NCI-H524 (cell line): ENCODE data around the gene SMURF2.
A peak's percentile ranks its signal among the peaks of the same experiment; 100 is the strongest.

Source experiments
- DNase-seq, 2 experiments: peaks; one replicate each; lab custom pipeline; 2025; lab: John Stamatoyannopoulos, UW

The SMURF2 gene

GRCh38 chr17:64503341-64503740 is 158.8 kb downstream of the SMURF2 start:
- DNase-seq, result no peak

- no peak for DNase-seq
Measured at GRCh38 chr17:64502809-64503208, 159.3 kb downstream of the SMURF2 start.

DNA sequence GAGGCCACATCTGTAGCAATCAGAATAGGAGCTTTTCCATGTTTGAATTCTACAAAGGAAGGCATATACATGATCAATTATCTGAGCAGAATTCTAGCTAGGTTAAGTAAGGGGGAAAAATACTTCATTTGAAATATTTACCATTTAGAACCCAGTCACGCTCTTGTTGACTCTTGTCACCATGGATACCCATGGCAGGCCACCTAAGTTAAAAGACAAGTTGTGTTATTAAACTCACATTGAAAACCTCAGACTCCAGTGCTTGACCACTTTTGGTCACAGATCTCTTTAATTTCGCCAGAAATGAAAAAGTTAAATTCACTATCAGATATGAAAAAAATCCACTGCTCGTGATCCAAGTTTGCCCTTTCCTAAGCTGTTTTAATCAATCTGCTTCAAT is 160.1 kb downstream of the SMURF2 start:
- DNase-seq, result no peak

- DNase-seq, result no peak
Measured at GRCh38 chr17:64500862-64501765, 161.0 kb downstream of the SMURF2 start.

- DNase-seq, result no peak
Measured at GRCh38 chr17:64500487-64500859, 161.6 kb downstream of the SMURF2 start.

- DNase-seq, result no peak
Measured at GRCh38 chr17:64499805-64500486, 162.2 kb downstream of the SMURF2 start.

DNA sequence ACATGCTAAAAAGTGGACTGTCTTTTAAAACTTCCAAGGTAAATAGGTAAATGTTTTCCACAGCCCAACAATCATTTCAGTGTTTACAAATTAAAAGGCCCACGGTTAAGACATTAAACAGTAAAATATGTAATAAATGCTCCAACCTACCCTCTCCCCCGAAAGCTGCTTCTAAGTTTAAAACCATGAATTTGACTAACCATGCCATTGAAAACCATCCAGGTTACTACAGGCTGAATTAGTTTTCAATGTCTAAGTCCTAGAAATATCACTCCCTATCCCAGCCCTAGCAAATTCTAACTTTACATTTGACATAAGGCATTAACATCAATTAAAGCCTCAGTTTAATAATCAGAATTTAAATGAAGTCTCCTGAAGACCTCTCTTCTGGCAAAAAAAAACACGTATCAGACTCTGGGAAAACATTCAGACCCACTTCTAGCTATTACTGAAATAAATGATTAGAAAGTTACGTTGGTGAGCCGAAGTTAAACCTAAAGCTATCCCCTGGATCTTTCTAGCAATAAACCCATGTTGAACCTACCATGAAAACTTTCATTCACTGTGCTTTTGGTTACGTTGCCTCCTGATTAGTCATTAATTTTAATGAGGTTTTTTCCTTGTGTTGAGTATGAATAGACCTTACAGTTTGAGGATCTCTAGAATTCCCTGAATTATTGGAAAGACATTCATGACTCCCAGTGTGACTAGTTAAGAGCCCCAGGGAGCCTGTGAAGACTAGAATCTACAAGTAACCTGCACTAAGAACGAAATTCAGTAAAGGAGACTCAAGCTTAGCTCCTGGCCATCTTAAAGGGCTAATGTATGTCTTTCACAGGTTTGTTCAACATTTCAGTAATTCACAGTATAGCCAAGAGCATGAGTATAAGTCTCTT is 163.6 kb downstream of the SMURF2 start:
- no peak for DNase-seq

DNA sequence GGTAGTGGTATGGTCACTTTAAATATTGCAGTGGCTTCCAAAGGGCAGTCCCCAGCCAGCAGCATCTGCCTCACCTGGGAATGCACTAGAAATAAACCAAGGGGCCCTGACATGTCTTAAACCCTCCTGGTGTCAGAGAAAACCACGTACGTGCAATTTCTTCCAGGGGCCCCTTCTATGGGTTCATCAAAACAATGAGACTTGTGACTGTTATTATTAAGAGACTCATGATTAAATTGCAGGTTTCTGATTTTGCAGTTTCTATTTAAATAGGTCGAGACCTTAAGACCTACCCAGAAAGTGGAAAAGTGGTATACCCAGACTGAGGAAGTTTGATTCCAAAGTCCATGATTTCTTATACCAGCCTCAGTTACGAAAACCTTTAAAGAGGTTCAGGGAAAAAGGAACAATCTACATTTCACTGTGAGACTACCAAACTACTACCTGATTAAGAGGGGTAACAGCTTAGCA is 164.5 kb downstream of the SMURF2 start:
- no peak for DNase-seq

DNA sequence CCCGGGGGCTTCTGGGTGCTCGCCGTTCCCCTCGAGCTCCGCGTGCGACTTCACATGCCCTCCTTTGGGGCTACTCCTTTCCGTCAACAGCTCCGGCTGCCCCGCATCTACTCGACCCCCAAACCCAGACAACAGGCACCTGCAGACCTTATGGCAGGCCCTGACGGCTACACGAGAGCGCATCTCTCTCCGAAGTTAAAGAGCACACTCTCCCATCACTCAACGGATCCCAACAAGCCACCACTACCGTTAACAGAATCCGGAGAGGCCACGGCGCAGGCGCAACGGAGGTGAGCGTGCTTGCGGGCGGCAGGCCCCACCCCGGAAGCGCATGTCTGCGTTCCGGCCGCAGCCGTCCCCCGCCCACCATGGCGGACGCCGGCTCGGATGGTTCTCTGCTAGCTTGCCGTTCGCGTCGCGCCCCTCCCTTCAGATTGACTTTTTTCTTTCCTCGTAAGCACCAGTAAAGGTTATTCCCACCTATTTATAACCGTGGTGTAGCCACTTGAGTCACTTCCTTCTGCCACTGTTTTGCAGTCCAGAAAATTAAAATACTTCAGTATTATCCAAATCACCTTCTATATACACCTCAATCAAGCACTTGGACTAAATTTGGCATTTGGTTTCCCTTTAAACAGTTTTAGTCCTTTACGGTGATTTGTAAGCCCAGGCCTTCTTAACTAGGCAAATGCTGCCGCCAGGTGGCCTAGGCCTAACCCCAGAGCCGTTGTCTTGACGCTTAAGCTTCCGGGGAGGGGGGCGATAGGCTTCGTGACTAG is 165.1 kb downstream of the SMURF2 start, which contains the start of gene POLG2:
POLG2 (minus strand) TSS at position 269 of the 779 bp plus-strand sequence; CDS start at position 183, 86 bp downstream.
- peak; percentile 91 to 94 for DNase-seq

DNA sequence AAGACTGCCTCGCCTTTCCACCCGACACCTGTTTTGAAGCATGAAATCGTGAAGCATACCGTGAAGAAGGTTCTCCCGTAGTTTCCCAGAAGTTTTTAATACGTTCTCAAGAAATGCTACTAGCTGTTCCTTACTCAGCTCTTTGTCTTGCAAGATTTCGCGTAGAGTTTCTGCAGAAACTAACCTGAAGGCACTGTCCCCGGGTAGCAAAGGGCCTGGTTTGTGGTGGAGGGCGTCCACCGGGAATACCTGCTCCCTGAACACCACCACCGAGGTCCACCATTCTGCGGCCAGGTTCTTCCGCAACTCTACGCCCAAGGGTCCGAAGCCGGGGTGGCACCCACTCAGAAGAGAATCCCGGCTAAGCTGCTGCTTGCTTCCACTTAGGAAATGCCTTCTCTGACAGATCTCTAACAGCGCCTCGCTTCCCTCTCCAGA is 165.7 kb downstream of the SMURF2 start:
- DNase-seq, result peak; percentile 65 to 76
